ENCODE measurements around the gene ANKRD65. TPM values are rescaled to one million over a fixed set of nuclear protein-coding genes. Genes with fewer than 3 reads are reported as not detected.
"Not testable (repeated sequence)": the region's sequence is repeated elsewhere in the genome, so short reads cannot be mapped to it uniquely, and the experiment has no call there.

Gene ANKRD65
- total RNA-seq, 2 donors from 2014 or later, result 33.7 to 34.9 TPM

DNA sequence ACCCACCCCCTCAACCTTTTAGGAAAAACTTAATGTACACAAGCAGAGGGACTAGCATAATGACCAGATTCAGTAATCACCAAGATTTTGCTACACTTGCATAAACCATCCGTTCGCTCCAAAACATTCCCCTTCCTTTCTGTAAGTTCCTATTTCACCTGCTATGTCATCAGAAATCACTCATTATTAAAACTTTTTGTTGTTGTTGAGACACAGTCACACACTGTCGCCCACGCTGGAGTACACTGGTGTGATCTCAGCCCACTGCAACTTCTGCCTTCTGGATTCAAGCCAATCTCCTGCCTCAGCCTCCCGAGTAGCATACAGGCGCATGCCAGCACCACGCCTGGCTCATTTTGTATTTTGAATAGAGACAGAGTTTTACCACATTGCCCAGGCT lies 17.4 kb downstream of the ANKRD65 start:
- Histone ChIP-seq H3K27me3 (replicated peaks; ENCODE audit: insufficient read depth) (no peaks in the 10 kb centered on the region), H3K27ac (no peak overlapping the region), H3K9me3 (no peaks in the 10 kb centered on the region), H3K36me3 (peaks cover 0 to 2% of the 10 kb centered on the region in 2 donors), H3K4me1 (replicated peaks) (peaks cover 16% of the 10 kb centered on the region), H3K4me3 (no peak overlapping the region)
- TF ChIP-seq, protein P1, sequence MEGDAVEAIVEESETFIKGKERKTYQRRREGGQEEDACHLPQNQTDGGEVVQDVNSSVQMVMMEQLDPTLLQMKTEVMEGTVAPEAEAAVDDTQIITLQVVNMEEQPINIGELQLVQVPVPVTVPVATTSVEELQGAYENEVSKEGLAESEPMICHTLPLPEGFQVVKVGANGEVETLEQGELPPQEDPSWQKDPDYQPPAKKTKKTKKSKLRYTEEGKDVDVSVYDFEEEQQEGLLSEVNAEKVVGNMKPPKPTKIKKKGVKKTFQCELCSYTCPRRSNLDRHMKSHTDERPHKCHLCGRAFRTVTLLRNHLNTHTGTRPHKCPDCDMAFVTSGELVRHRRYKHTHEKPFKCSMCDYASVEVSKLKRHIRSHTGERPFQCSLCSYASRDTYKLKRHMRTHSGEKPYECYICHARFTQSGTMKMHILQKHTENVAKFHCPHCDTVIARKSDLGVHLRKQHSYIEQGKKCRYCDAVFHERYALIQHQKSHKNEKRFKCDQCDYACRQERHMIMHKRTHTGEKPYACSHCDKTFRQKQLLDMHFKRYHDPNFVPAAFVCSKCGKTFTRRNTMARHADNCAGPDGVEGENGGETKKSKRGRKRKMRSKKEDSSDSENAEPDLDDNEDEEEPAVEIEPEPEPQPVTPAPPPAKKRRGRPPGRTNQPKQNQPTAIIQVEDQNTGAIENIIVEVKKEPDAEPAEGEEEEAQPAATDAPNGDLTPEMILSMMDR (IDR thresholded peaks at IDR 0.05), result no peak
- TF ChIP-seq POLR2A (IDR thresholded peaks at IDR 0.05), result no peak
- no peak for TF ChIP-seq POLR2AphosphoS5 (IDR thresholded peaks at IDR 0.05)
- no peak for DNase-seq (ENCODE audit: low spot score)
- intact Hi-C loops (cut with DNase I), result no loop called here
- 81% methylated on average over 7 of the region's 7 CpGs for WGBS

DNA sequence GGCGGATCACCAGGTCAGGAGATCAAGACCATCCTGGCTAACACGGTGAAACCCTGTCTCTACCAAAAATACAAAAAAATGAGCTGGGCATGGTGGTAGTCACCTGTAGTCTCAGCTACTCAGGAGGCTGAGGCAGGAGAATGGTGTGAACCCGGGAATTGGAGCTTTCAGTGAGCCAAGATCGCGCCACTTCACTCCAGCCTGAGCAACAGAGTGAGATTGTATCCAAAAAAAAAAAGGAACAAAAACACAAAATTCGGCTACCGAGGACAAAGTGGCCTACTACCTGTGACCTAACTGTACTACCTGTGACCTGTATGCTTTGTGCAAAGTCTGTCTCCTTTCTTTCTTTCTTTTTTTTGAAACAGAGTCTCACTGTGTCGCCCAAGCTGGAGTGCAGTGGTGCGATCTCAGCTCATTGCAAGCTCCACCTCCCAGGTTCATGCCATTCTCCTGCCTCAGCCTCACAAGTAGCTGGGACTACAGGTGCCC lies 18.1 kb downstream of the ANKRD65 start:
- intact Hi-C loops (cut with DNase I); H3K9me3 ChIP-seq: not testable (repeated sequence)
- H3K4me1 ChIP-seq (replicated peaks), result peaks cover 19% of the 10 kb centered on the region

DNA sequence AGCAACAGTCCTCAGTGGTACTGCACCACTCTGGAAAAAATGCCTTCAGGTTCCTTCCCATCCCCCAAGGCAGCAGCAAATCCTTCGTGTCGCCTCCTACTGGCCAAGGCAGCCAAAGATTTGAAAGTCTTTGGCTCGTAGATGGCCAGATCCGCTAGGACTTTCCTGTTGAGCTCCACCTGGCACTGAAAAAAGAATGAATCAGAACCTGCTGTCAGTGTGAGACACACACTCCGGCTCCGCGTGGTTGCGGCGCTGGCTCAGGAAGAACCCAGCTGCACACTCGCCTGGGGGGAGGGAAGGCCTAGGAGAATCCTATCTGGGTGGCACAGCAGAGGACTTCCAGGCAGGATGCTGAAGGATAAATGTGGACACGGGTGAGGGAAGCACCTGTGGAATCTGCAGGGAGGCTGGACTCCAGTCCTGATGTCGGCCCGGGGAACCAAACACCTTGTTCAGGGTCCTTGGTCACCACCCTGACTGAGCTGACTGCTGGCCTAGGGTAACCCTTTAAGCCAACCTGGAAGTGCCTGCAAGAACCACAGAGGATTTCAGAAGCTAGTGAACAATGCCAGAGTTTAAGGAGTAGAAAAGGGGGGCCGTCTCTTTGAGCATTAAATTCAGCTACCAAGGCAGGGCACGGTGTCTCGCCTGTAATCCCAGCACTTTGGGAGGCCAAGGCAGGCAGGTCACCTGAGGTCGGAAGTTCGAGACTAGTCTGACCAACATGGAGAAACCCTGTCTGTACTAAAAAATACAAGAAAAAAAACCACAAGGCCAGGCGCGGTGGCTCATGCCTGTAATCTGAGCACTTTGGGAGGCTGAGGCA lies 18.8 kb downstream of the ANKRD65 start:
- no peak overlapping the region for H3K27ac ChIP-seq
- 68% methylated on average over 20 of the region's 20 CpGs for WGBS
- no peak for DNase-seq (ENCODE audit: low spot score)
- H3K9me3 ChIP-seq, result no peaks in the 10 kb centered on the region
- TF ChIP-seq, protein P1 (IDR thresholded peaks at IDR 0.05), result peak in 2 of 4 experiments; percentile 23 to 37
- no peak for TF ChIP-seq POLR2A (IDR thresholded peaks at IDR 0.05)
- H3K27me3 ChIP-seq (replicated peaks; ENCODE audit: insufficient read depth), result no peaks in the 10 kb centered on the region
- intact Hi-C loops (cut with DNase I), result no loop called here
- H3K36me3 ChIP-seq, result peaks cover 0 to 5% of the 10 kb centered on the region in 2 donors
- H3K4me3 ChIP-seq, result no peak overlapping the region
- H3K4me1 ChIP-seq (replicated peaks), result peaks cover 24% of the 10 kb centered on the region

More for the DNA sequence above, 18.1 kb downstream of the ANKRD65 start:
- WGBS, result 85% methylated on average over 9 of the region's 9 CpGs
- H3K27me3 ChIP-seq (replicated peaks; ENCODE audit: insufficient read depth); H3K4me3 ChIP-seq; DNase-seq (ENCODE audit: low spot score); H3K27ac ChIP-seq; H3K36me3 ChIP-seq: not testable (repeated sequence)

DNA sequence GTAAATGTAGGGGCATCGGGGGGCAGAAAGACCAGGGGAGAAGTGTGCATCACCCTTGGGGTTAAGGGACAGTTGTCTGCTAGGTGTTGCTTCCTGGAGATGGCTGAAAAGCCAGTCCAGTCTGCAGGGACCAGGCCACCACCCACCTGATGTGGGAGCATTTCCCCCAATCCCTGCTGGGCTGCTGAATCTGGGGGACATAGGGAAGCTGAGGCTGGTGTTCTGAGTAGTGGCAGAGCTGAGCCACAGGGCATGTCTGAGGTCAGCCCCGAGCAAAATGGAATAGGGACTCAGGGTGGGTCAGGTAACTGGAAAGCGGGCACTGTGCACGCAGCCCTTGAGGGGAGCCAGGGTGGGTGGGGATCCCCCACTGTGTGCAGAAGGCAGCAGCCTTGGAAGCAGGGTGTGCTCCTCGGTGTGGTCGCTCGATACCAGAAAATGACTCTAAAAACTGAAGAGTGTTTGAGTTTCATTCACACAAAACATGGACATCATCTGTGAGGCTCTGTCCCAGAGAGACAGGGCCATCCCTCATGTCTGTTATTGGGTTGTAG lies 19.5 kb downstream of the ANKRD65 start:
- WGBS, result 83% methylated on average over 7 of the region's 7 CpGs
- TF ChIP-seq POLR2AphosphoS5 (IDR thresholded peaks at IDR 0.05) (no peak), POLR2A (IDR thresholded peaks at IDR 0.05) (no peak)
- TF ChIP-seq, protein P1 (IDR thresholded peaks at IDR 0.05), result no peak
- no peak for DNase-seq (ENCODE audit: low spot score)
- Histone ChIP-seq H3K36me3 (peaks cover 0 to 6% of the 10 kb centered on the region in 2 donors), H3K4me1 (replicated peaks) (peaks cover 24% of the 10 kb centered on the region), H3K9me3 (no peaks in the 10 kb centered on the region), H3K27me3 (replicated peaks; ENCODE audit: insufficient read depth) (no peaks in the 10 kb centered on the region), H3K4me3 (no peak overlapping the region), H3K27ac (no peak overlapping the region)
- intact Hi-C loops (cut with DNase I), result no loop called here

DNA sequence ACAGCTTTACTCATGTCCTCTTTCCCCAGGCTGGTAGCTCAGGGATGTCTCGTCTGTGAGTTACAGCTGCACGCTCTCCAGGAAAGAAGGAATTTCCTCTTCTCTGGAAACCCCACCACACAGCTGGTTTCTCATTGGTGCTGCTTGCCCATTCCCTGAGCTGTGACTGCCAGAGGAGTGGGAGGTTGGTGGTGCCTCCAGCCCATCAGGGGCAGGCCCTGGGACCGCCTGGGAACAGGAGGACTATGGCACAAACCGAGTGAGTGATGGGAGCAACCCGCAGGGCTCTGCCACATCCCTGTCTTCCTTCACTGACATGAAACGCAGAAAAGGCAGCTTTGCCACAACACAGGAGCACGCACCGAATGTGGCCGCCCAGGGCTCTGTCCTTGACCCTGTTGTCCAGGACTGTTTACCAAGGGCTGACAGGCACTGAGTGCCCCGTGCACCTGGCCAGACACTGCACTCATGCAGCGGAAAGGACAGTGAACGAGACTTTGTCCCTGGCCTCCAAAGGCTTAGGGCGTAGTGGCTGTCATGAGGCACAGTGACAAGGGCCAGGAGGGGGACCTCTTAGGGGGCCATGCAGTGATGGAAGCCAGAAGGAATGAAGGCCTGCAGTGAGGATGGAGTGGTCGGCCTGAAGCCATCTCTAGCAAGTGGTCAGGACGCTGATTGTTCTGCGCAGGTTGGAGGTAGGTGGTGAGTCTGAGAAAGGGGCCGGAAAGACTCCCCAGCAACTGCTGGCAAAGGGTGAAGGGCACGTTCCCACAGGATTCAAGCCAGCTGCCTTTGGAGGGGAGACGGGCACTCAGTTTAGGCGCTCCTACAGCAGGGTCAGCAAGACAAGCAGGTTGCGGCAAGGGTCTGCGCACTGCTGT lies 20.3 kb downstream of the ANKRD65 start:
- WGBS, result 80% methylated on average over 22 of the region's 22 CpGs
- DNase-seq (ENCODE audit: low spot score), result no peak
- Histone ChIP-seq H3K27ac (no peak overlapping the region), H3K9me3 (no peaks in the 10 kb centered on the region), H3K4me1 (replicated peaks) (peaks cover 18% of the 10 kb centered on the region), H3K27me3 (replicated peaks; ENCODE audit: insufficient read depth) (no peaks in the 10 kb centered on the region), H3K4me3 (peak overlapping the region; percentile 92 to 96), H3K36me3 (peaks cover 0 to 6% of the 10 kb centered on the region in 2 donors)
- intact Hi-C loops (cut with DNase I), result no loop called here
- TF ChIP-seq POLR2A (IDR thresholded peaks at IDR 0.05) (no peak), POLR2AphosphoS5 (IDR thresholded peaks at IDR 0.05) (no peak)
- TF ChIP-seq, protein P1 (IDR thresholded peaks at IDR 0.05), result no peak
